Cerebellar nuclear complex (tissue), 1 donor: ENCODE results near the gene OR1K1.
"Not testable (repeated sequence)": the region's sequence is repeated elsewhere in the genome, so short reads cannot be mapped to it uniquely, and the experiment has no call there.

Source experiments
- DNase-seq, 2 experiments: peaks; one replicate each; lab custom pipeline; 2025; lab: John Stamatoyannopoulos, UW

Gene OR1K1

GRCh38 chr9:122800066-122801060 is at the start of gene OR1K1:
Gene OR1K1 (plus strand): TSS chr9:122800123. CDS start chr9:122800123, 0 bp downstream.
- DNase-seq = no peak

- DNase-seq = no peak
Observed at GRCh38 chr9:122754825-122755224, 45.1 kb upstream of the OR1K1 start.

- DNase-seq = no peak
Observed at GRCh38 chr9:122767817-122768216, 32.1 kb upstream of the OR1K1 start.

- DNase-seq = no peak
Observed at GRCh38 chr9:122777052-122777451, 22.9 kb upstream of the OR1K1 start.

- DNase-seq = no peak
Observed at GRCh38 chr9:122777935-122778627, 21.8 kb upstream of the OR1K1 start.

- DNase-seq = no peak
Observed at GRCh38 chr9:122779181-122779580, 20.7 kb upstream of the OR1K1 start.

GRCh38 chr9:122780026-122780425 is 19.9 kb upstream of the OR1K1 start:
- DNase-seq = no peak

- no peak for DNase-seq
Observed at GRCh38 chr9:122781671-122782070, 18.3 kb upstream of the OR1K1 start.

GRCh38 chr9:122785269-122785668 is 14.7 kb upstream of the OR1K1 start:
- DNase-seq = no peak

GRCh38 chr9:122786338-122786737 is 13.6 kb upstream of the OR1K1 start:
- no peak for DNase-seq

- DNase-seq = no peak
Observed at GRCh38 chr9:122788831-122789230, 11.1 kb upstream of the OR1K1 start, which contains the start of gene OR5C1. Gene OR5C1 (plus strand): TSS chr9:122788933. CDS start chr9:122788933, 0 bp downstream.

GRCh38 chr9:122789256-122790046 is 10.5 kb upstream of the OR1K1 start:
- no peak for DNase-seq

GRCh38 chr9:122791872-122792669 is 7.9 kb upstream of the OR1K1 start:
- no peak for DNase-seq

- DNase-seq = no peak
Observed at GRCh38 chr9:122797316-122798063, 2.4 kb upstream of the OR1K1 start.

GRCh38 chr9:122806661-122807060 is 6.7 kb downstream of the OR1K1 start:
- no peak for DNase-seq

- DNase-seq = no peak
Observed at GRCh38 chr9:122807271-122807900, 7.5 kb downstream of the OR1K1 start.

- no peak for DNase-seq
Observed at GRCh38 chr9:122808141-122808540, 8.2 kb downstream of the OR1K1 start.

GRCh38 chr9:122809261-122809660 is 9.3 kb downstream of the OR1K1 start:
- DNase-seq = not testable (repeated sequence)

- DNase-seq = peak; percentile 5 to 50
Observed at GRCh38 chr9:122810306-122810946, 10.5 kb downstream of the OR1K1 start.
